ENCODE results near the gene SSX2B.
"Not testable (repeated sequence)": the region's sequence is repeated elsewhere in the genome, so short reads cannot be mapped to it uniquely, and the experiment has no call there.

GRCh38 chrX:52797327-52797726 lies 46.3 kb downstream of the SSX2B start, which contains the start of gene SPANXN5:
- TF ChIP-seq POLR2A, CTCF (IDR thresholded peaks at IDR 0.05): not testable (repeated sequence)

All from right lobe of liver (tissue), 4 donors.